ENCODE measurements around the gene KRT10.

DNA sequence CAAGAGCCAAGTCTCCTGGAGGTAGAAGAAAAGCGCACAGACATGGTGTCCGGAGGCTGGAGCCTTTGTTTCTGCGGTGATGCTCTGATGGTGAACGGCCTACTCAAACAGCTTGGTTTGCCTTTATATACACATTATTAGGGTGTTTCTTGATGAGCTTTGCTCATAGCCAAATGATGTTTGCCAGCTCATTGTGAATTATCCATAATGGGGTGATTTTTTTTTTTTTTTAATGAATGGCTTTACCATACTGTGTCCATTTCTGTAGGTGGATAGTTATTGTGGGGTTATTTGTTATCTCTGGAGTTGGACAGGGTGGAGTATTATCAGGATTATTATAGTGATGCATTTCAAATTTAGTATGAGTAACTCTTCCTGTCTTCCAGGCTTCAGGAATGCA, 40.0 kb downstream of the KRT10 start, which contains the start of gene KRT27:
- TF ChIP-seq ZSCAN30 (tag by site-specific recombination; IDR thresholded peaks at IDR 0.05) (no peak), ZBTB1 (tag by site-specific recombination; IDR thresholded peaks at IDR 0.05) (no peak), GFI1B (tag by site-specific recombination; IDR thresholded peaks at IDR 0.05) (no peak), ZNF791 (tag by site-specific recombination; IDR thresholded peaks at IDR 0.05) (no peak), ZNF785 (tag by site-specific recombination; IDR thresholded peaks at IDR 0.05) (no peak), ZNF792 (tag by site-specific recombination; IDR thresholded peaks at IDR 0.05) (no peak), ZNF548 (tag by site-specific recombination; IDR thresholded peaks at IDR 0.05) (no peak), ZNF174 (tag by site-specific recombination; IDR thresholded peaks at IDR 0.05) (no peak)
- TF ChIP-seq, protein P1, sequence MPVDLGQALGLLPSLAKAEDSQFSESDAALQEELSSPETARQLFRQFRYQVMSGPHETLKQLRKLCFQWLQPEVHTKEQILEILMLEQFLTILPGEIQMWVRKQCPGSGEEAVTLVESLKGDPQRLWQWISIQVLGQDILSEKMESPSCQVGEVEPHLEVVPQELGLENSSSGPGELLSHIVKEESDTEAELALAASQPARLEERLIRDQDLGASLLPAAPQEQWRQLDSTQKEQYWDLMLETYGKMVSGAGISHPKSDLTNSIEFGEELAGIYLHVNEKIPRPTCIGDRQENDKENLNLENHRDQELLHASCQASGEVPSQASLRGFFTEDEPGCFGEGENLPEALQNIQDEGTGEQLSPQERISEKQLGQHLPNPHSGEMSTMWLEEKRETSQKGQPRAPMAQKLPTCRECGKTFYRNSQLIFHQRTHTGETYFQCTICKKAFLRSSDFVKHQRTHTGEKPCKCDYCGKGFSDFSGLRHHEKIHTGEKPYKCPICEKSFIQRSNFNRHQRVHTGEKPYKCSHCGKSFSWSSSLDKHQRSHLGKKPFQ (tag by site-specific recombination; IDR thresholded peaks at IDR 0.05): no peak
- TF ChIP-seq, protein P2, sequence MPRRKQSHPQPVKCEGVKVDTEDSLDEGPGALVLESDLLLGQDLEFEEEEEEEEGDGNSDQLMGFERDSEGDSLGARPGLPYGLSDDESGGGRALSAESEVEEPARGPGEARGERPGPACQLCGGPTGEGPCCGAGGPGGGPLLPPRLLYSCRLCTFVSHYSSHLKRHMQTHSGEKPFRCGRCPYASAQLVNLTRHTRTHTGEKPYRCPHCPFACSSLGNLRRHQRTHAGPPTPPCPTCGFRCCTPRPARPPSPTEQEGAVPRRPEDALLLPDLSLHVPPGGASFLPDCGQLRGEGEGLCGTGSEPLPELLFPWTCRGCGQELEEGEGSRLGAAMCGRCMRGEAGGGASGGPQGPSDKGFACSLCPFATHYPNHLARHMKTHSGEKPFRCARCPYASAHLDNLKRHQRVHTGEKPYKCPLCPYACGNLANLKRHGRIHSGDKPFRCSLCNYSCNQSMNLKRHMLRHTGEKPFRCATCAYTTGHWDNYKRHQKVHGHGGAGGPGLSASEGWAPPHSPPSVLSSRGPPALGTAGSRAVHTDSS (tag by site-specific recombination; IDR thresholded peaks at IDR 0.05): no peak
- TF ChIP-seq, protein P3, sequence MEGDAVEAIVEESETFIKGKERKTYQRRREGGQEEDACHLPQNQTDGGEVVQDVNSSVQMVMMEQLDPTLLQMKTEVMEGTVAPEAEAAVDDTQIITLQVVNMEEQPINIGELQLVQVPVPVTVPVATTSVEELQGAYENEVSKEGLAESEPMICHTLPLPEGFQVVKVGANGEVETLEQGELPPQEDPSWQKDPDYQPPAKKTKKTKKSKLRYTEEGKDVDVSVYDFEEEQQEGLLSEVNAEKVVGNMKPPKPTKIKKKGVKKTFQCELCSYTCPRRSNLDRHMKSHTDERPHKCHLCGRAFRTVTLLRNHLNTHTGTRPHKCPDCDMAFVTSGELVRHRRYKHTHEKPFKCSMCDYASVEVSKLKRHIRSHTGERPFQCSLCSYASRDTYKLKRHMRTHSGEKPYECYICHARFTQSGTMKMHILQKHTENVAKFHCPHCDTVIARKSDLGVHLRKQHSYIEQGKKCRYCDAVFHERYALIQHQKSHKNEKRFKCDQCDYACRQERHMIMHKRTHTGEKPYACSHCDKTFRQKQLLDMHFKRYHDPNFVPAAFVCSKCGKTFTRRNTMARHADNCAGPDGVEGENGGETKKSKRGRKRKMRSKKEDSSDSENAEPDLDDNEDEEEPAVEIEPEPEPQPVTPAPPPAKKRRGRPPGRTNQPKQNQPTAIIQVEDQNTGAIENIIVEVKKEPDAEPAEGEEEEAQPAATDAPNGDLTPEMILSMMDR (tag by site-specific recombination; IDR thresholded peaks at IDR 0.05): no peak
- TF ChIP-seq, protein P4, sequence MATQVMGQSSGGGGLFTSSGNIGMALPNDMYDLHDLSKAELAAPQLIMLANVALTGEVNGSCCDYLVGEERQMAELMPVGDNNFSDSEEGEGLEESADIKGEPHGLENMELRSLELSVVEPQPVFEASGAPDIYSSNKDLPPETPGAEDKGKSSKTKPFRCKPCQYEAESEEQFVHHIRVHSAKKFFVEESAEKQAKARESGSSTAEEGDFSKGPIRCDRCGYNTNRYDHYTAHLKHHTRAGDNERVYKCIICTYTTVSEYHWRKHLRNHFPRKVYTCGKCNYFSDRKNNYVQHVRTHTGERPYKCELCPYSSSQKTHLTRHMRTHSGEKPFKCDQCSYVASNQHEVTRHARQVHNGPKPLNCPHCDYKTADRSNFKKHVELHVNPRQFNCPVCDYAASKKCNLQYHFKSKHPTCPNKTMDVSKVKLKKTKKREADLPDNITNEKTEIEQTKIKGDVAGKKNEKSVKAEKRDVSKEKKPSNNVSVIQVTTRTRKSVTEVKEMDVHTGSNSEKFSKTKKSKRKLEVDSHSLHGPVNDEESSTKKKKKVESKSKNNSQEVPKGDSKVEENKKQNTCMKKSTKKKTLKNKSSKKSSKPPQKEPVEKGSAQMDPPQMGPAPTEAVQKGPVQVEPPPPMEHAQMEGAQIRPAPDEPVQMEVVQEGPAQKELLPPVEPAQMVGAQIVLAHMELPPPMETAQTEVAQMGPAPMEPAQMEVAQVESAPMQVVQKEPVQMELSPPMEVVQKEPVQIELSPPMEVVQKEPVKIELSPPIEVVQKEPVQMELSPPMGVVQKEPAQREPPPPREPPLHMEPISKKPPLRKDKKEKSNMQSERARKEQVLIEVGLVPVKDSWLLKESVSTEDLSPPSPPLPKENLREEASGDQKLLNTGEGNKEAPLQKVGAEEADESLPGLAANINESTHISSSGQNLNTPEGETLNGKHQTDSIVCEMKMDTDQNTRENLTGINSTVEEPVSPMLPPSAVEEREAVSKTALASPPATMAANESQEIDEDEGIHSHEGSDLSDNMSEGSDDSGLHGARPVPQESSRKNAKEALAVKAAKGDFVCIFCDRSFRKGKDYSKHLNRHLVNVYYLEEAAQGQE (tag by site-specific recombination; IDR thresholded peaks at IDR 0.05): no peak
- TF ChIP-seq, protein P5, sequence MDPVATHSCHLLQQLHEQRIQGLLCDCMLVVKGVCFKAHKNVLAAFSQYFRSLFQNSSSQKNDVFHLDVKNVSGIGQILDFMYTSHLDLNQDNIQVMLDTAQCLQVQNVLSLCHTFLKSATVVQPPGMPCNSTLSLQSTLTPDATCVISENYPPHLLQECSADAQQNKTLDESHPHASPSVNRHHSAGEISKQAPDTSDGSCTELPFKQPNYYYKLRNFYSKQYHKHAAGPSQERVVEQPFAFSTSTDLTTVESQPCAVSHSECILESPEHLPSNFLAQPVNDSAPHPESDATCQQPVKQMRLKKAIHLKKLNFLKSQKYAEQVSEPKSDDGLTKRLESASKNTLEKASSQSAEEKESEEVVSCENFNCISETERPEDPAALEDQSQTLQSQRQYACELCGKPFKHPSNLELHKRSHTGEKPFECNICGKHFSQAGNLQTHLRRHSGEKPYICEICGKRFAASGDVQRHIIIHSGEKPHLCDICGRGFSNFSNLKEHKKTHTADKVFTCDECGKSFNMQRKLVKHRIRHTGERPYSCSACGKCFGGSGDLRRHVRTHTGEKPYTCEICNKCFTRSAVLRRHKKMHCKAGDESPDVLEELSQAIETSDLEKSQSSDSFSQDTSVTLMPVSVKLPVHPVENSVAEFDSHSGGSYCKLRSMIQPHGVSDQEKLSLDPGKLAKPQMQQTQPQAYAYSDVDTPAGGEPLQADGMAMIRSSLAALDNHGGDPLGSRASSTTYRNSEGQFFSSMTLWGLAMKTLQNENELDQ (tag by site-specific recombination; IDR thresholded peaks at IDR 0.05; ENCODE audit: low read depth): no peak

Data from HEK293 (cell line).